GM19467 (cell line): ENCODE results near the gene SMPDL3A.
A peak's percentile ranks its signal among the peaks of the same experiment; 100 is the strongest.

Experiments
- ATAC-seq: cut with Tn5 transposase; IDR thresholded peaks from one replicate; pipeline ENCODE4 v1.9.1; 2021; ENCODE audit warnings: mild to moderate bottlenecking, moderate library complexity; ENCODE audit not compliant: unreplicated experiment

Gene SMPDL3A

DNA sequence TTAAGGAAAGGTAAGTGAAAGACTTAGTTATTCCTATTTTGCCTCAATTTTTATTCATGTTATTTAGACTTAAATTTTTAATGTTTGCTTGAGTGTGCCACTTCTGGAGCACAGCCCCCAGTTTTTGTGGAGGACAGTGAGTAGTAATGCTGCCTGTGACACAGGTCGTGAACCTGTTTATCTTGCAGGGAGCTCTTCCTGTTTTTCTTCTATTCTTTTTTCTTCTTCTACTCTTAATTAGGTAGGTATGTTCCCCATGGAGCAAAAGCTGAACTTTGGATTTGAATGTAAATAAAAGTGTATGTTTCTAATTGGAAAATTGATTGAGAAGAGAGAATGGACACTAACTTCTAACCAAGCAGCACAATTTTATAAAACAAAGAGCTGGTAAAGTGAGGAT lies 12.3 kb downstream of the SMPDL3A start:
- no peak for ATAC-seq

DNA sequence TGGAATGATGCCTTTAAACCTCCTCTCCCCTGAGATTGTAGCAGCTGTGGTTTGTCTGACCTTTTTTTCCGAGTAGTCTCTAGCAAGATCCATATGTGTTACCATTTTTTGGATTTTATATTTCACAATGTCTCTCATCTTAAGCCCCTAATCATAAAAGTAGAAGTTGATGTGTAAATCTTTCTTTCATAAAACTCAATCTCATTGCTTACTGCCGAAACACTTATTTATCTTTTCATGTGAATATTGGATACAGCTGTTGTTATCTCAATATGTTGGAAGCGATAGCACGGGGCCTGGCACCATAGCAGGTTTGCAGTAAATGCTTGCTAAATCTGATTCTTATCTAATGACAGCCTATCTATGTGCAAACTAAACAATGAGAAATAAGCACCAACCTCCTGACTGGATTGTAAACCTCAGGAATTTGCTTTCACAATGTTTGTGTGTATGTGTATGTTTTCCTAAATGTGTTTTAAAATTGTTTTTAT lies 14.2 kb downstream of the SMPDL3A start:
- no peak for ATAC-seq

DNA sequence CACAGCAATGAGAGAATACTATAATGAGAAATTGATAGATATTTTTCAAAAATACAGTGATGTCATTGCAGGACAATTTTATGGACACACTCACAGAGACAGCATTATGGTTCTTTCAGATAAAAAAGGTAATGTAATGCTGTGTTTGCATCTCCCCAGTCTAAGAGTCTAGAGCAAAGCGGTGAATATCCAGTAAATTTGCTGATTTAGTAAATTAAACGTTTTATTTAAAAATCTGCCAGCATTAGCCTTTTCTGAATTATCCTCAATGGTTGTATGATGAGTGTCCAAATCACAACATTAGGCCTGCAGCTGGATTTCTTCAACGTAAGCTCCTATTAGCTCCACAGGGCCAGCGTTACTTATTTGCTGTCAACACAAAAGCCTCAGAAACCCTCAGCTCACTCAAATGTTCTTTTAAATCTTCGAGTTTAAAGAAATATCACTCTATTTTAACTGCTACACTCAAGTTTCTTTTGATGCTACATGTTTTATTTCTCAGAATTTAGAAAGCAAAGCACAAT lies 16.0 kb downstream of the SMPDL3A start:
- no peak for ATAC-seq

DNA sequence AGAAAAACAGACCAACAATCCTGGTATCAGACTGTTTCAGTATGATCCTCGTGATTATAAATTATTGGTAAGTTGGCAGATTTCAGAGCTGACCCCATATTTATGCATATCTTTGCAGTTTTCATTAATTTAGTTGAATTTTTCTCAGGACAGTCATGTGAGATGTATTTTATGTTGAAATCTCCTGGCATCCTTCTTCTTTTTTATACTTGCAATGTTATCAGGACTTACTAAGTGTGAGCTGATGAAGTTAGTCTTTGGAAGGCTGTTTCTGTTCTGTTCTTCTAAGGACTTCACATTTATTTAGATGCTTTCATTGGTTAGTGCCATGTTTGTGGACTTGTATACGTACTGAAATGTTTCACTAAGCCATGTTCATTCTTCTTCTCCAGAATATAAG lies 17.2 kb downstream of the SMPDL3A start:
- no peak for ATAC-seq

DNA sequence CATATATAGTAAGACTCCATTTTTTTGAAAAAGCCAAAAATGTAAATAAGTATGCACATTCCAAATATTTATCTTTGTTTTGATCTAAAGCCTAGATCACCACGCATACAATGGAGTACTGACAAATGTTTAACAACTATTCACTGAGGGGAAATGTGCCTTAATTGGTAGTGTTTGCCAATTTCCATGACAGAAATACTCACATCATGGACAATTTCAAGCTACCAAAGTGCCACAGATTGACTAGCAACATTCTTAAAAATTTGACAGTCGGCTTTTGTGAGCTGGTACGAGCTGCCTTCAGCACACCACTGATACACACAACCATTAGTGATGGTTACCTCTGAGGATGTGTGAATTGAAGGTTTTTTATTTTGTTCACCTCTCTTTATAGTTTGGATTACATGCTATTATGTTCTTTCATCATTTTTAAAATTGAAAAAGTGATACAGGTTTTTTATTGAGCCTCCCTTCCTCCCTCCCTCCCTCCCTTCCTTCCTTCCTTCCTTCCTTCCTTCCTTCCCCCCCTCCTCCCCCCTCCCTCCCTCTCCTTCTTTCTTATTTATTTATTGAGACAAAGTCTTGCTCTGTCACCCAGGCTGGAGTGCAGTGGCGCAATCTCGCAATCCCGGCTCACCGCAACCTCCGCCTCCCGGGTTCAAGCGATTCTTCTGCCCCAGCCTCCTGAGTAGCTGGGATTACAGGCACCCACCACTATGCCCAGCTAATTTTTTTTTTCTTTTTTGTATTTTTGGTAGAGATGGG lies 19.2 kb downstream of the SMPDL3A start:
- no peak for ATAC-seq

DNA sequence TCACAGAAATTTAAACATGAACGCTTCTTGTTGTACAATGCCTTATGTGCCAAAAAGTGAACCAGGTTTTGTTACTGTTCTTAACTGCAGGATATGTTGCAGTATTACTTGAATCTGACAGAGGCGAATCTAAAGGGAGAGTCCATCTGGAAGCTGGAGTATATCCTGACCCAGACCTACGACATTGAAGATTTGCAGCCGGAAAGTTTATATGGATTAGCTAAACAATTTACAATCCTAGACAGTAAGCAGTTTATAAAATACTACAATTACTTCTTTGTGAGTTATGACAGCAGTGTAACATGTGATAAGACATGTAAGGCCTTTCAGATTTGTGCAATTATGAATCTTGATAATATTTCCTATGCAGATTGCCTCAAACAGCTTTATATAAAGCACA lies 19.9 kb downstream of the SMPDL3A start:
- no peak for ATAC-seq

DNA sequence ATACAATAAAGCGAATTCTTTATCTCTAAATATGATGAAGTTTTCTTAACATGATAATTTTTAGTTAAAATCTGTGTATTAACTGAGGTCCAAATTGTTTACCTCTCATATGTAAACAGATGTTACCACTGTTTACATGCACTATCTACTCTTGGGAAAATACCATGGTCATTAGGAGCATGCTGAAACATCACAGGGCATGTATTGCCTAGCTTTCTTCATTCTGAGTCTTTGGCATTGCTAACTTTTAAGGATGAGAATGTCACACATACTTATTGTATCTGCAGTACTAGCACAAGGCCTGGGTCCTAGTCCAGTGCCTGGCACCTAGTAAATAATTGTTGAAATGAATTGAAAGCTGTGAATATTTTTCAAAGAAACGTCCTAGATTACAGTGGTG lies 20.6 kb downstream of the SMPDL3A start:
- ATAC-seq: no peak

DNA sequence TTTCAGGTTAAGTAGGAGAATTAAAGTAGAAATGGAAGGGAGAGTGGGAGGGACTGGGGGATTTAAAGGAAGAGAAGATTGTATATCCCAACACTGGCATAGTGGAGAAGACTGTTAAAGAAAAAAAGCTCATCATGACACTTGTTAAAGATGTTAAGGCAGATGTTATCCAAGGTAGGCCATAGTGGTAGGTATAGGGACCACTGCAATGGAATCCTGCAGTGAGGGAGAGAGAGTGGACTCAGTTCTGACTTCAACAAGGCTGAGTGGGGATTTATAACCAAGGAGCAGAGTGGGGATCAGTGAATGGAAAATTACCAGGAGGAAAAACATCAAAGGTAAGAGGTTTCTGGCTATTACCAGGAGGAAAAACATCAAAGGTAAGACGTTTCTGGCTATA lies 21.1 kb downstream of the SMPDL3A start:
- no peak for ATAC-seq

DNA sequence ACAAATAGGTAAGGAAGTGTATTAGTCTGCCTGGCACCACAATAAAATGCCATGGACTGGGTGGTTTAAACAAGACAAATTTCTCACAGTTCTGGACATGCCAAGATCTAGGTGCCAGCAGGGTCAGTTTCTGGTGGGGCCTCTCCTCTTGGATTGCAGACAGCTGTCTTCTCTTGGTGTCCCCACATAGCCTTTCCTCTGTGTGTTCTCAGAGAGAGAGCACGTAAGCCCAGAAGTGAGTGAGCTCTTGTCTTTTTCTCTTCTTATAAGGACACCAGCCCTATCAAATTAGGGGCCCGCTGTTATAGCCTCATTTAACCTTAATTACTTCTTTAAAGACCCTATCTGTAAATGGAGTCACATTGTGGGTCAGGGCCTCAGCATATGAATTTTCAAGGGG lies 28.3 kb downstream of the SMPDL3A start:
- ATAC-seq: no peak

DNA sequence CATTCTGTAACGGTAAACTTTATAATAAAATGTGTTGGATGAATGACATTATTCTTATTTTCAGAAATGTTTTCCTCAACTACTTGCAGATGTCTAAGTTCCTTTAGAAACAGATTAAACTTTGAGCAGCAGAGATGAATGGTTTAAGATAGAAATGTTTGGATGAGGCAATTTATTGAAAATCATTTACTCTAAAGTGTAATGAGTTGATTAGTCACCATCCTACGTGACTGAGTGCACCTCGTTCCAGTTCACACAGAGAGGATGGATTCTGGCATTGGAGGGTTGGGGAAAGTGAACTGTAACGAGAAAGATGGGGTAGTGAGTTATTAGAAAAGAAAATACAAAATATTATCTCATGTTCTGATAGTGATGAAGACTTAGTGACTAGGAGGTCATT lies 28.7 kb downstream of the SMPDL3A start:
- ATAC-seq: no peak

DNA sequence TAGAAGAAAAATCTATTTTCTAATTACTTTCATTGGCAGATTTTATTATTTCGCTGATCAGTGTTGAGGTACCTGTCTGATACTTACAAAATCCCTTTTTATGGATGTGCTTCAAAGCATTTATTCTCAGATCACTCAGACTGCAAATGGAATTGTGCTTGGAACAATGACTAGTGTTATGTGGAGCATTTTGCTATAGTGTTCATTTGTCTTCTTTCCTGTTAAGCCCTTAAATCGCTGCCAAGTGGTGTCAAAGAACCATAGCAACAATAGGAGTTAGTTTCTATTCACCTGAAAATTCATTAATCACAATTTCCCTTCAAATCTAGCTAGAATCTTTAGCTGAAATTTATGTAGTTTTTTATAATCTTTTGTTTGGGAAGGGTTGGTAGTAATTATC lies 29.8 kb downstream of the SMPDL3A start:
- ATAC-seq: no peak

DNA sequence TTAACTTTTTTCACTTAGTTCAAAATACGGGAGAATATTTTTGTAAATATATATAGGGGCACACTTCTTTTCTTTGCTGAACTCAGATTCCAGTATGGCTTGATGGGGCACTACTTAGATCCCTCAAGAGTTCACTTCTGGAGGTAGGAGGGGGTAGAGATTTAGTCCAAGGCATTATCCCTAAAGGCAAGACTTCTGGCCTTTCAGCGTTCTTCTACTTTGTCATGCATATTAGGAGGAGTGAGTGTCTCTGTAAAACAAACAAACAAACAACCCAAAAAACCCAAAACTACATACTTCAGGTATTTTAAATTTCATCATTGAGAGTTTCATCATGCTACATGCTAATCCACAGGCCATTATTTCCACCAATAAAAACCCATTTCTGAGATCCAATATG lies 32.0 kb downstream of the SMPDL3A start:
- no peak for ATAC-seq

DNA sequence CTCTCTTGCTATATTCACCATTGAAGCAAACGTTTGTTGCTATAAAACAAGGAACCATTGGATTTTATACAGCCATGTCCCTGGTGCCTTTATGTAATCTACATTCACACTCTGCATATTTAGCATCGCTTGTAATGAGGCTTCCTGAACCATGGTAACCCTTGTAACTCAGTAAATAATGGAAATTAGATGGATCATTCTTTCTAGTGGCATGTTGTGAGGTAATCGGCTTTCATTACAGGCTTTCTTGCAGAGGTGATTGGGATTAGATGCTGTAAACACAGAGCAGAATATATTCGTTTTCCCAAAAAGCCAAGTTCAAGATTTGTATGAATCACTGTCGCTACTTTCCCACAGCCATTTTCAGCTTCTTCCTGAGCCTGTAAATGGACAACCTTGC lies 36.1 kb downstream of the SMPDL3A start:
- no peak for ATAC-seq

DNA sequence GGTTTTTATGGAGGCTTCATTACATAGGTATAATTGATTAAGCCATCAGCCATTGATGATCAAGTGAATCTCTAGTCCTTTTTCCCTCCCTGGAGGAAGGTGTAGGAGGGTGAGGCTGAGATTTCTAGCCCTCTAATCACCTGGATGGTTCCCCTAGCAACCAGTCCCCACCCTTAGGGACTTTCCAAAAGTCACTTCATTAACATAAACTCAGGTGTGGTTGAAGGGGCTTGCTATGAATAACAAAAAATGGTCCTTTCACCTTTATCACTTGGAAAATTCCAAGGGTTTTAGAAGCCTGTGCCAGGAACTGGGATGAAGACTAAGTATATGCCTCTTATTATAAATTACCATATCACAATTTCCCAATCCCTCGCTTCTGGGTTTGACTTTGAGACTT lies 40.4 kb downstream of the SMPDL3A start:
- no peak for ATAC-seq

DNA sequence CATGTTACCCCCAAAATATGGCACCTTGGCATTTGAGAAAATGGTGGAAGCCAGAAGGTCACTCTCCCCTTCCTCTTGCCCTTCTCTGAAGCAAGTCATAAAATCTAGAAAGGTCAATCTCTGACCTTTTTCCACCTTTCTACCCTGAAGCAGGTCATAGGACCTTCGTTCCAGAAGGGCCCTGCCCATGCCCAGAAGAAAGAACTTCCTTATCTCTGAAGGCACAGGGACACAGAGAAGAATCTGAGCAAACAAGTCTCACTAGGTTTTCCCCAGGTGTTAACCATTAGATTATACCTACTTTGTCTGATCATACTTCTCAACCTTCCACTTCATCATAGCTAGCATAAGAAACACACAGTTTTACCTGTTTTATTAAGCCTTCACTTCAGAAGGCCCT lies 42.5 kb downstream of the SMPDL3A start:
- no peak for ATAC-seq

DNA sequence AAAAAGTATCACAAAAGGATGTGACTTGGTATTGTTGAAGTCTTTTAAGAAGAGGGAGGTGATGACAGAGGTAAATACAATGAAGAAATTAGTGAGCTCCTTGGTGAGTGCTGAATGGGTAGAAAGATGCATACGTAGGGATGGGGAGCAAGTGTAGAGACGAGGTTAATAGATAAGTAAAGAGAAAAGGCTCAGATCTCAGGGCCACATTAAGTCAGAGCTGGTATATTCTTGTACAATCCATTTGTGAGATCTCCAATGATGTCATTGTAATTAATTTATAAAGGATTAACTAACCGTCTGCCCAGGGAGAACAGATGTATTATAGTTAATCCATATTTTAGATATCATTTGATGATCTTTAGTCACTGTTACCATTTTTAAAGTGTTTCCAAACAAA lies 43.4 kb downstream of the SMPDL3A start:
- ATAC-seq: no peak

DNA sequence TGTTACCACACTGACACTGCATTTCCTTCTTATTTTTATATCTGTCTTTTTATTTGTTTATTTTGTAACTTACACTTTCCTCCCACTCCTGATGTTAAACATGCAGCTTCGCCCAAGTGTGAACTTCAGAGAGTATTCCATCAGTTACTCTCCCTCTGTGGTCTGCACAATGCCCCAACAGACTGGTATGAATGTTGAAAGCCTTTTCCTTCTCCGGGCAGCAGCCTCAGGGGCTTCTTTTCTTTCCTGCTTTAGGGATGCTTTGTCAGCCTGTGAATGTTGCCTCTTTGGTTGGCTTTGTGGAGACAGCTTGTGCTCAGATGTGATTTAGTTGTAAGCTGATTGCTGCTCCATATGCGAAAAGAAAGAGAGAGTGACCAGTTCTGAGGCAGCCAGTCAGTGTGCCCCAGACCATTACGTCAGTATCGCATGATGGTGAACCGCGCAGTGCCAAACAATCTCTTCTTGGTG lies 44.0 kb downstream of the SMPDL3A start:
- no peak for ATAC-seq

DNA sequence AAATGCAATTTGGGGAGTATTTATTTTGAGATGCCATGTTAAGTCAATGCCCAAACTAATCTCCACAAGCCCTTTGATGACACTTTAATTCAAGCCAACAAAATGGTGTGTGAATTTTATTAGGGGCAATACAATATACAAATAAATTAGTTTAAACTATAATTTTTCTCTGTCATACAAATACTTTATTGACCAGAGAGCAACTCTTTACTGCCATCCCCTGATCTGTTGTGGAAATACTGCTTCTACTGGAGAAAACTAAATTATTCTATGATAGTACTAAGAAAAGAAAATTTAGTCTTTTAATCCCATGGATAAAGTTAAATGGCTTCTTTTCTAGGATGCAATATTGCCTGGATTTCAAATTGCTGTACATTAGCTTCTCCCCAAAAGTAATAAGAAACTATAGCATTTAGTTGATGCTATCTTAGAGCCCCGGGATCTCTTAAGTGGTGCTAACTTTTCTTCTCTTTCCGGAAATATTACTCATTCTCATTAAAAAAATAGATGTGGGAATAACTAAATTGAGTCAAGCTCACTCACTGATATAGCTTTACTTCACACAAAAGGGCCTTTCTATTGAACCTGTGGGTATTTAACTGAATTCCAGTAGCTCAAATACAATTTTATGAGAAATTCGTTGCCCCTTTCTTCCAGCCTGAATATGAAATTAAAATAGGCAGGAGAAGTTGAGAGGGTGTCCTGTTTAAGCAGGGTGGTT lies 49.2 kb downstream of the SMPDL3A start:
- no peak for ATAC-seq

DNA sequence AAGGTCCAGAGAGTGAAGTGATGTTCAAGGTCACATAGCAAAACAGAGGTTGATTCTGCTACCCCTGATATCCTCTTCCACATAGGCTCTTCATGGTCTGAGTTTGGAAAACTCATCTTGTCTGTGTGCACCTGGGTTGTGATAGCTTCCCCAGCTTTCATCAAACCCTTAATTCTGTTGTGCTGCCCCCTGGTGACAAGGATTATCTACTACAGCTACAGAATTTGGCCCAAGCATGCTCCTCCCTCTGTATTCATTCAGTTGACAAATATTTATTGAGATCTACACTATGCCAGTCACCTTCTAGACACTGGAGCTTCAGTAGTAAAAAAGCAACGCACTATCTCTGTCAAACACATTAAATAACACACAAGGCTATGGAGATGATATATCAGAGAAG lies 50.4 kb downstream of the SMPDL3A start:
- ATAC-seq: peak; percentile 97

DNA sequence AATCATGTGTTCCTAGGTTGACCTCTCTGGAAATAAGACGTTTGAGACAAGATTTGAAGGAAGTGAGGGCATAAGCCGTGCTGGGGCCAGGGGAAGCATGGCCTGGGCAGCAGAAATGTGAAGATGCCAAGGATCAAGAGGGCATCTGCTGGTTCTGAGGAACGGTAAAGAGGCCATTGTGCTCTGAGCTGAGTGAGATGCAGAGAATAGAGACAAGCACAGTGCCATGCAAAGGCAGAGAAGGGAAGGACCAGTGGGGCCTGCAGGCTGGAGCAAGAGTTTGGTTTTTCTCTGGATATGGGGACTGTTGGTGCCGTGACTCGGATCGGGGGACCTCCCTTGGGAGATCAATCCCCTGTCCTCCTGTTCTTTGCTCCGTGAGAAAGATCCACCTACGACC lies 50.8 kb downstream of the SMPDL3A start:
- peak; percentile 18 for ATAC-seq

DNA sequence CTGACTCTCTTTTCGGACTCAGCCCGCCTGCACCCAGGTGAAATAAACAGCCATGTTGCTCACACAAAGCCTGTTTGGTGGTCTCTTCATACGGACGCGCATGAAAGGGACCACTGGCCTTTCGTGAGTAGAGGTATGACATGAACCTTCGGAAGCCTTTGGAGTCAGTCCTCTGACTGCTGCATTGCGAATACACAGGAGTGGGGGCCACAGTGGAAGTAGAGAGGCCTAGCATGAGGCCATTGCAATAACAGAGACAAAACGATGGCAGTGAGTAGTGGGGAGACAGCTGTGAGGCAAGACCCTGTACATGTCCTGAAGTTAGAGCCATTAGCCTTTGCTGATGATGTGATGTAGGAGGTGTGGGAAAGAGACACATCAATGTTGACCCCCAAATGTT lies 56.4 kb downstream of the SMPDL3A start:
- ATAC-seq: no peak
